GM18517 (cell line): ENCODE data around the gene ZSWIM3.
"Not testable (repeated sequence)": the region's sequence is repeated elsewhere in the genome, so short reads cannot be mapped to it uniquely, and the experiment has no call there.

ENCODE experiments used
- ATAC-seq: cut with Tn5 transposase; IDR thresholded peaks from one replicate; pipeline ENCODE4 v1.9.1; 2021; ENCODE audit warnings: mild to moderate bottlenecking, moderate library complexity; ENCODE audit not compliant: unreplicated experiment

ZSWIM3 gene

GRCh38 chr20:45857114-45857881 lies at the start of gene ZSWIM3, which contains the start of gene ACOT8:
Gene ZSWIM3, plus strand, starts transcription at chr20:45857614. Its CDS starts 212 bp downstream, at chr20:45857826.
Gene ACOT8, minus strand, starts transcription at chr20:45857392. Its CDS starts 77 bp downstream, at chr20:45857315.
- ATAC-seq, result peak; percentile 96

DNA sequence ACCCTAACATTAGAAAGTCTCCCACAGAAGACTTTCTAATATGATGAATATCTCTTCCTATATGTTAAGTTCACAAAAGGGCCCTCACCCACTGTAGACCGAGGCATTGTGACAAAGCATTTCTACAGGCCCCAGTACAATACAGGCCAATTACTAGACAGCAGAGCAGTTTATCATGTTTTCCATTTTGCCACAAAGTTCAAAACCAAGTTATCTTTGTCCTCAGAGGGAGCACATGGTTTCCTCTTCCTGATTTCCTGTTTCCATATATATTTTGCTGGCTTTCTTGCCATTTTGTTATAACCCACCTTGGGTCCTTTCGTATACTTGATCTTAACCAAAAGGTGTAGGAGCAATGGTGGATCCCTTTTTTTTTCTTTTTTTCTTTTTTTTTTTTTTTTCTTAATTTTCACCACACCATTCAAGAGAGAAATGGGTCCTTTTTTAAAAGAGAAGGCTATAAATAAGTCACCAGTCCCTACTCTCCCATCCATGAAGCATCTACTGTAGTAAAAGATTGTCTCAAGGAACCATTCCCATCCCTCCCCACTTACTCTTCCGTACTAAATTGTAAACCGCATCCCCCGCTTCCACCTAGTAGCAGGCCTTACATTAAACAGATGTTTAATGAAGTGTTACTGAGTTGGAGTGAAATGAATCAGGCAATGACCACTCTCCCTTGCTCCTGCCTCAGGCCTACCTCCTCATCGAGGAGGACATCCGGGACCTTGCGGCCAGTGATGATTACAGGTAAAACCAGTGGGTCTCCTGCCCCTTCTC lies 47.0 kb upstream of the ZSWIM3 start:
- ATAC-seq, result no peak

DNA sequence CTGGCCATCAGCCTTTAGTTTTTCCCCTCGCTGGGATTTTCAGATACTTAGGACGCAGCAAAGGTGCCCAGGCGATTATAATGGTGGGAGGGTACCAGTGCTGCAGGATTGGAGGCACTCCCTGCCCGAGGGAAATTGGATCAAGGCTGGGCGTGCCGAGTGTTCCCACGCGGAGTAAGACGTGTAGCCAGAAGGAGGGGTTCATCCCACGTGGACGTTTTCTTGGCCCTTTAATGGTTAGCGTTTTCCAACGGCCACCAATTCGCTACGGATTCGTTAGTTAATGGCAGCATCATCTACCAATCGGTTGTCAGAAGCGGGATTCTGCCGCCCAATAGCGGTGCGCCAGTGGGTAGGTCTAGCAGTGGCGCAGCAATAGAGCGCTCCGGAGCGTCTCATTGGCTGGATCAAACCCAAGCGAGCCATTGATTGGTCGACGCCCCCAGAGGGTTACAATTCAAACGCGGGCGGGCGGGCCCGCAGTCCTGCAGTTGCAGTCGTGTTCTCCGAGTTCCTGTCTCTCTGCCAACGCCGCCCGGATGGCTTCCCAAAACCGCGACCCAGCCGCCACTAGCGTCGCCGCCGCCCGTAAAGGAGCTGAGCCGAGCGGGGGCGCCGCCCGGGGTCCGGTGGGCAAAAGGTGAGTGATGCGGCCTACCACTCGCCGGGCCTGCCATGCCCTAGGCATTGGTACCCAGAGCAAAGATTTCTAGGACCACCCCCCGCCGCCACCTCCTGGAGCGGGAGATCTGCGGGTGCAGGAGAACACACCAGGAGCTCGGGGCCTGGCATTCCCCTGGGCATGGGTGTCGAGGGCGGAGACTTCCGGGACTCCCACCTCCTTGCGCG lies 45.0 kb upstream of the ZSWIM3 start, which contains the start of gene UBE2C:
Gene UBE2C, plus strand, starts transcription at position 488 of the 849 bp plus-strand sequence. Its CDS starts 52 bp downstream, at position 540.
- peak; percentile 94 for ATAC-seq

- no peak for ATAC-seq
These were observed 44.4 kb upstream of the ZSWIM3 start for GRCh38 chr20:45813006-45813340.

DNA sequence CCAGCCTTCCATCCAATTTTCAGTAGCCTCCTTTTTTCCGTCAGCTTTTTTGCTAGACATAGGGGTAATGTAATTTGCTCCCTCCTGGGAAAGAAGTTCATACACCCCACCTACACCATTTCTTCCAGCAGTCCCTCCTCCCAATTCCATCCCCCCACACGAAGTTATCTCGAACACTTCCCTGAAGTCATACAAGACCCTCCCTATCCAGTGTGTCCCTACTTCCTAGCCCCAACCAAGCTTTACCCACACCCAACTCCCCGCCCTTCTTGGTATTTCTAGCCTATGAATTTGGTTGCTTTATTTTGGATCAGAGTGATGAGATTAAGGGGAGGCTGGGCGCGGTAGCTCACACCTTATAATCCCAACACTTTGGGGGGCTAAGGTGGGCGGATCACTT lies 43.9 kb upstream of the ZSWIM3 start:
- no peak for ATAC-seq

- ATAC-seq, result no peak
These were observed 43.1 kb upstream of the ZSWIM3 start for GRCh38 chr20:45814314-45814713.

- ATAC-seq, result no peak
These were observed 40.5 kb upstream of the ZSWIM3 start for GRCh38 chr20:45816951-45817350.

- ATAC-seq, result no peak
These were observed 39.8 kb upstream of the ZSWIM3 start for GRCh38 chr20:45817376-45818194.

DNA sequence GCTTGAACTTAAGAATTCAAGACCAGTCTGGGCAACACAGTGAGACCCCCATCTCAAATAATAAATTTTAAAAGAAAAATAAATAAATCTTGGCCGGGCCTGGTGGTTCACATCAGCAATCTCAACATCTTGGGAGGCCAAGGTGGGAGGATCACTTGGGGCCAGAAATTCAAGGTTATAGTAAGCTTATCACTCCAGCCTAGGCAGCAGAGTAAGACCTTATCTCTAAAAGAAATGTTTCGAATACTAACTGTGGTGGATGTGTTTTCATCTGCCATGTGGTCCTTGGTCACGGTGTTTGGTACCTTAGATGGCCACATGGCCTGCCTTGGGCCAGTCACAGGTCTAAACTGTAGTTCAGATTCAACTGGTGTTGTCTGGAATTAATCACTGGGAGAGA lies 39.2 kb upstream of the ZSWIM3 start:
- ATAC-seq, result no peak

DNA sequence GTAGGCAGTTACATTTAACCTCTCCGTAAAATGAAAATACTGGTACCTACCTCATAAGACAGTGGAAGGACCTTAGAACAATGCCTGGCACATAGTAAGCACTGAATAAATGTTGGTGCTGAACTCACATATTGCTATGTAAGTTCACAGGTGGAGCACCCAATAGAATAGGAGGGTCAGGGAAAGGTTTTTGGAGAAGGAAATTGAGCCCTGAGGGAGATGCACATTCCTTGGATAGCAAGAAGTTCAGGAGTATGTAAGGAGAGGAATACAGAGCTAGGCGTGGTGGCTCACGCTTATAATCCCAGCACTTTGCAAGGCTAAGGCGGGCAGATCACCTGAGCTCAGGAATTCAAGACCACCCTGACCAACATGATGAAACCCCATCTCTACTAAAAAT lies 37.9 kb upstream of the ZSWIM3 start:
- ATAC-seq, result no peak

DNA sequence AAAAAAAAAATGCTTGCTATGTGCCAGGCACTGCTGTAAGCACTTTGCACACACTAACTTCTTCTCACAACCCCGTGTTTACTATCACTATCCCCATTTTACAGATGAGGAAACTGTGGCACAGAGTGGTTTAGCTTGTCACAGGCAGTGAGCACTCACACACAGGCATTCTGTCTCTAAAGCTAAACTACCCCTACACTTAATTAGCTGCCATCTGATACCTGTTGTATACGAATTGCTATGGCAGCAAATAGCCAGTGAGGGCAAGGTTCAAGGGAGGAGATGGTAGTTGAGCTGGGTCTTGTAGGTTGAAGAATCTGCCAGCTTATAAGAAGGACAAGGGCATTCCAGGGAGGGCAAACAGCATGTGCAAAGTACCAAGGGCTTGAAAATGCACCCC lies 35.5 kb upstream of the ZSWIM3 start:
- no peak for ATAC-seq

GRCh38 chr20:45822857-45823256 lies 34.6 kb upstream of the ZSWIM3 start:
- no peak for ATAC-seq

DNA sequence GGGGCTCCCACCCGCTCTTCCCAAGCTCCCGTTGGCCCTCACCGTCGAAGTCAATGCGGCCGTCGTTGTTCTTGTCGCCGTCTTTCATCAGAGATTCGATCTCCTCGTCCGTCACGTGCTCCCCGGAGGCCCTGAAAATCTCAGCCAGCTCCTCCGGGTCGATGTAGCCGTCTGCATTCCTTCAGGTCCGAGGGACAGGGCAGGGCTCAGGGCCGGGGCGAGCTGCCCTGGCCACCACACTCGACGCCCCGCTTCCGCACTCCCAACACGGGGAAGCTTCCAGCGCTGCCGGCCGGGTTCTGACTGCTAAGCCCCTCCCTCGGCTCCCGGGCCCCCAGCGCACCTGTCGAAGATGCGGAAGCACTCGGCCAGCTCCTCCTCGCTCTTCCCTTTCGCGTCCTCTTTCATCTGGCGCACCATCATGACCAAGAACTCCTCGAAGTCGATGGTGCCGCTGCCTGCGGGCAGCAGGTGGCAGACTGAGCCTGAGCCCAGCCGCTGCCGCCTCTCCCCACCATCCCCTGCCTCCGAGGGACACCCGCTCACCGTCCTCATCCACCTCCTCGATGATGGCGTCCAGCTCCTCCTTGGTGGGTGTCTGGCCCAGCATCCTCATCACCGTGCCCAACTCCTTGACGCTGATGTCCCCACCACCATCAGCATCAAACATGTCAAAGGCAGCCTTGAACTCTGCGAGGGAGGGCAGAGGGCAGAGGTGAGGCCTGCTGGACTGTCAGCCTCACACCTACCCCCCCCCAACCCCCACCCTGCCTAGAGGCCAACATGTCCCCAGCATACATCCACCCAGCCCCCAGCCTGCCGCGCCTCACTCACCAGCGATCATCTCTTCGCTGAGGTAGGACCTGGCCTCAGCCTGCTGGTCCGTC lies 33.2 kb upstream of the ZSWIM3 start:
- no peak for ATAC-seq

- ATAC-seq, result no peak
These were observed 30.9 kb upstream of the ZSWIM3 start for GRCh38 chr20:45826381-45827019.

- ATAC-seq, result no peak
These were observed 30.3 kb upstream of the ZSWIM3 start, which contains the start of gene TNNC2 for GRCh38 chr20:45827030-45827652. Gene TNNC2, minus strand, starts transcription at chr20:45827312. Its CDS starts 64 bp downstream, at chr20:45827248.

- ATAC-seq, result no peak
These were observed 29.7 kb upstream of the ZSWIM3 start for GRCh38 chr20:45827712-45828111.

DNA sequence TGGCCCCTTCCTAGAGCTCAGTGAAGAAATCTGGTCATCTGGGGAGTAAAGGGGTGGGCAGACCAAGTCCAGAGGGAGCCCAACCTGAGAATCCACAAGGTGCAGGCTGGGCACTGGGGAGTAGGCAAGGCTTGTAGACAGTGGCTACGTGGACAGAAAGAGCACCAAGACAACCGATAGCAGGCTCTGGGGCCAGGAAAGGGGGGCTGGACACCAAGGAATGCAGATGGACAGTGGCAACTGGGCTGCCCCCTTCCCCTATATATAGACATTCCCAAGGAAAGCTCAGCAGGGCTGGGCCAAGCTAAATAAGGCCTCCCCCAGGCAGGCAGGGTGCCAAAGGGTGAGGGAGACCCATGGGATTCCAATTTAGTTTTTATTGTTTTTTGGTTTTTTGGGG lies 28.8 kb upstream of the ZSWIM3 start:
- ATAC-seq, result no peak

DNA sequence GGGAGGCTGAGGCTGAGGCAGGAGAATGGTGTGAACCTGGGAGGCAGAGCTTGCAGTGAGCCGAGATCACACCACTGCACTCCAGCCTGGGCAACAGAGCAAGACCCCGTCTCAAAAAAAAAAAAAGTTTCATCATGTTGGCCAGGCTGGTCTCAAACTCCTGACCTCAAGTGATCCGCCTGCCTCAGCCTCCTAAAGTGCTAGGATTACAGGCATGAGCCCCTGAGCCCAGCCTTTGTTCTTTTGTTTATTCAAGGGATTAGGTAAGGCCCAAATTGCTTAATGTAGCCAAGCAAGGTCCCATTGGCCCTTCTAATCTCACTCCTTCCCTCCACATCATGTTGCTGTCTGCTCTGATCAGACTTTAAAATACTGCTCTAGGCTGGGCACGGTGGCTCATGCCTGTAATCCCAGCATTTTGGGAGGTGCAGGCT lies 27.7 kb upstream of the ZSWIM3 start:
- not testable (repeated sequence) for ATAC-seq
